HEK293T (cell line): ENCODE results near the gene SLC35E2B.

Experiments
- ARNT ChIP-seq: fragments of 450-650 bp; IDR thresholded peaks from 2 replicates; pipeline ENCODE4 v1.6.1; 2017; ENCODE audit warnings: mild to moderate bottlenecking
- BHLHE40 ChIP-seq: fragments of 450-650 bp; IDR thresholded peaks from 2 replicates; pipeline ENCODE4 v1.6.1; 2016; ENCODE audit warnings: mild to moderate bottlenecking, moderate library complexity, borderline replicate concordance
- CTBP1 ChIP-seq: fragments of 450-650 bp; IDR thresholded peaks from 2 replicates; pipeline ENCODE4 v1.6.1; 2016; ENCODE audit warnings: borderline replicate concordance
- ELF4 ChIP-seq: fragments of 450-650 bp; IDR thresholded peaks from 2 replicates; pipeline ENCODE4 v1.6.1; 2017; ENCODE audit warnings: antibody characterized with exemption
- FOXA1 ChIP-seq: fragments of 450-650 bp; IDR thresholded peaks from 2 replicates; pipeline ENCODE4 v1.6.1; 2016; ENCODE audit warnings: mild to moderate bottlenecking
- FOXM1 ChIP-seq: fragments of 450-650 bp; IDR thresholded peaks from 2 replicates; pipeline ENCODE4 v1.6.1; 2017; ENCODE audit warnings: mild to moderate bottlenecking, borderline replicate concordance
- HDGF ChIP-seq: fragments of 450-650 bp; IDR thresholded peaks from 2 replicates; pipeline ENCODE4 v1.6.1; 2017; ENCODE audit warnings: antibody characterized with exemption, borderline replicate concordance
- LEF1 ChIP-seq: fragments of 450-650 bp; IDR thresholded peaks from 2 replicates; pipeline ENCODE4 v1.6.1; 2017; ENCODE audit warnings: mild to moderate bottlenecking, borderline replicate concordance
- NFRKB ChIP-seq: fragments of 450-650 bp; IDR thresholded peaks from 2 replicates; pipeline ENCODE4 v1.6.1; 2016; ENCODE audit warnings: mild to moderate bottlenecking, moderate library complexity
- SP1 ChIP-seq: fragments of 450-650 bp; IDR thresholded peaks from 2 replicates; pipeline ENCODE4 v1.6.1; 2017
- TARDBP ChIP-seq: fragments of 450-650 bp; IDR thresholded peaks from 2 replicates; pipeline ENCODE4 v1.6.1; 2016
- ZNF384 ChIP-seq: fragments of 450-650 bp; IDR thresholded peaks from 2 replicates; pipeline ENCODE4 v1.6.1; 2016
- TF ChIP-seq, protein P1 (sequence below): fragments of 450-650 bp; IDR thresholded peaks from 2 replicates; pipeline ENCODE4 v1.6.1; 2016

DNA sequence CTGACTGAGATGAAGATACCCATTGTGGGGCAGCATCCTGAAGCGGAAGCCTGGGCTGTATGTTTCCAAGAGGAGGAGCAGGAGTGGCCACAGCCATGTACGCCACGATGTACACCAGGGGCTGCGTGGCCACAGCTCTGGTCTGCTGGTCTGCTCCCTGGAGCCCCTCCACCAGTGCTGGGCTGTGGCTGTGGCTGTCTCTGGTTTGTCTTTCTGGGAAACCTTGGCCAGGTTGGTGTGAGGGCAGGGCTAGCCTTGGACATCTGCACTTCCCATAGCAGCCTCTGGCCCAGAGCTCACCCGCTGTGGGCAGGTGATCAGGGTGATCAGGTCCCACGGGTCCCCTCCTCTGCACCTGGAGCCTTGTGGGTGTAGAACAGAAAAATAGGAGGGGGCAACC, 74.7 kb downstream of the SLC35E2B start:
- TF ChIP-seq CTBP1 (no peak), TARDBP (no peak), NFRKB (no peak), BHLHE40 (no peak), ZNF384 (no peak), LEF1 (no peak), SP1 (no peak), ARNT (no peak), HDGF (no peak), ELF4 (no peak), FOXA1 (no peak), FOXM1 (no peak)
- TF ChIP-seq, protein P1, sequence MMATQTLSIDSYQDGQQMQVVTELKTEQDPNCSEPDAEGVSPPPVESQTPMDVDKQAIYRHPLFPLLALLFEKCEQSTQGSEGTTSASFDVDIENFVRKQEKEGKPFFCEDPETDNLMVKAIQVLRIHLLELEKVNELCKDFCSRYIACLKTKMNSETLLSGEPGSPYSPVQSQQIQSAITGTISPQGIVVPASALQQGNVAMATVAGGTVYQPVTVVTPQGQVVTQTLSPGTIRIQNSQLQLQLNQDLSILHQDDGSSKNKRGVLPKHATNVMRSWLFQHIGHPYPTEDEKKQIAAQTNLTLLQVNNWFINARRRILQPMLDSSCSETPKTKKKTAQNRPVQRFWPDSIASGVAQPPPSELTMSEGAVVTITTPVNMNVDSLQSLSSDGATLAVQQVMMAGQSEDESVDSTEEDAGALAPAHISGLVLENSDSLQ: no peak
